ENCODE results near the gene SP2. TPM values are rescaled to one million over a fixed set of nuclear protein-coding genes. Genes with fewer than 3 reads are reported as not detected.

The SP2 gene
- total RNA-seq, 2 donors from 2014 or later: 12.8 to 13.4 TPM

DNA sequence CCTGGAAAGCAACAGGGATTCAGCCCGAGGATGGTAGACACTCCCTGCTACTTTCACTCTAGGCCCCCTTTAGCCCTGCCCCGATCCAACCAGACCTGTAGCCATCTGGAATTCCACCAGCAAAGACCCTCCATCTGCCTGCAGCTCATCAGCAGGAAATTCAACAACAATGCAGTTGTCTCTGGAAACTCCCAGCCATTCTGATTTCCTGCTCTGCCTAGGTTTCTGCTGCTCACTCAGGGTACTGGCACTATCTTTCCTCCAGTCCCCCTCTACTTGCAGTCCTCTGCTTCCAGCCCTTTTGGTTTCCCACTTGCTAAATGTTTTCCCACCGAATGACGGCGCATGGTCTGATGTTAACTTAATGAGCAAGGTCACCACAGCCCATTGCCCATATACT, 42.4 kb upstream of the SP2 start:
- H3K27me3 ChIP-seq (ENCODE audit: control insufficient read depth, insufficient read depth, low read length, poor library complexity, severe bottlenecking): peaks cover 69% of the 10 kb centered on the region
- no peak overlapping the region for H3K4me3 ChIP-seq (ENCODE audit: low read length)
- H3K27me3 Mint-ChIP-seq (ENCODE audit: insufficient read depth): peaks cover 78% of the 10 kb centered on the region
- H3K4me1 Mint-ChIP-seq: peaks cover 37% of the 10 kb centered on the region
- no peaks in the 10 kb centered on the region for H3K9me3 Mint-ChIP-seq
- no peak overlapping the region for H3K4me3 Mint-ChIP-seq
- H3K9ac ChIP-seq (ENCODE audit: extremely low read depth, low read length, poor library complexity, severe bottlenecking): no peak overlapping the region
- no peak overlapping the region for H3K27ac Mint-ChIP-seq
- H3K4me1 ChIP-seq (ENCODE audit: control insufficient read depth, insufficient read depth, low read length): no peaks in the 10 kb centered on the region
- 73 to 79% methylated on average over 4 to 5 of the region's 5 CpGs for WGBS, 2 experiments (ENCODE audit: insufficient coverage in 1 of 2, insufficient read length in 1 of 2)
- no peaks in the 10 kb centered on the region for H3K36me3 ChIP-seq (ENCODE audit: control insufficient read depth, insufficient read depth, low read length)
- TF ChIP-seq, protein P1, sequence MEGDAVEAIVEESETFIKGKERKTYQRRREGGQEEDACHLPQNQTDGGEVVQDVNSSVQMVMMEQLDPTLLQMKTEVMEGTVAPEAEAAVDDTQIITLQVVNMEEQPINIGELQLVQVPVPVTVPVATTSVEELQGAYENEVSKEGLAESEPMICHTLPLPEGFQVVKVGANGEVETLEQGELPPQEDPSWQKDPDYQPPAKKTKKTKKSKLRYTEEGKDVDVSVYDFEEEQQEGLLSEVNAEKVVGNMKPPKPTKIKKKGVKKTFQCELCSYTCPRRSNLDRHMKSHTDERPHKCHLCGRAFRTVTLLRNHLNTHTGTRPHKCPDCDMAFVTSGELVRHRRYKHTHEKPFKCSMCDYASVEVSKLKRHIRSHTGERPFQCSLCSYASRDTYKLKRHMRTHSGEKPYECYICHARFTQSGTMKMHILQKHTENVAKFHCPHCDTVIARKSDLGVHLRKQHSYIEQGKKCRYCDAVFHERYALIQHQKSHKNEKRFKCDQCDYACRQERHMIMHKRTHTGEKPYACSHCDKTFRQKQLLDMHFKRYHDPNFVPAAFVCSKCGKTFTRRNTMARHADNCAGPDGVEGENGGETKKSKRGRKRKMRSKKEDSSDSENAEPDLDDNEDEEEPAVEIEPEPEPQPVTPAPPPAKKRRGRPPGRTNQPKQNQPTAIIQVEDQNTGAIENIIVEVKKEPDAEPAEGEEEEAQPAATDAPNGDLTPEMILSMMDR (conservative IDR thresholded peaks at IDR 0.05): no peak
- H3K36me3 Mint-ChIP-seq (ENCODE audit: low read depth): no peaks in the 10 kb centered on the region
- H3K9me3 ChIP-seq (ENCODE audit: control insufficient read depth, low read length): no peaks in the 10 kb centered on the region
- no peak overlapping the region for H3K27ac ChIP-seq (ENCODE audit: low read depth, low read length)
- DNase-seq: no peak

GRCh38 chr17:47855737-47856136, 40.3 kb upstream of the SP2 start:
- no peaks in the 10 kb centered on the region for H3K9me3 ChIP-seq (ENCODE audit: control insufficient read depth, low read length)
- TF ChIP-seq, protein P1 (conservative IDR thresholded peaks at IDR 0.05): no peak
- H3K27me3 Mint-ChIP-seq (ENCODE audit: insufficient read depth): peaks cover 63% of the 10 kb centered on the region
- H3K4me3 Mint-ChIP-seq: no peak overlapping the region
- no peak overlapping the region for H3K9ac ChIP-seq (ENCODE audit: extremely low read depth, low read length, poor library complexity, severe bottlenecking)
- WGBS, 2 experiments (ENCODE audit: insufficient coverage in 1 of 2, insufficient read length in 1 of 2): 60 to 73% methylated on average over 2 to 3 of the region's 3 CpGs
- DNase-seq: no peak
- peaks cover 48% of the 10 kb centered on the region for H3K27me3 ChIP-seq (ENCODE audit: control insufficient read depth, insufficient read depth, low read length, poor library complexity, severe bottlenecking)
- no peaks in the 10 kb centered on the region for H3K4me1 ChIP-seq (ENCODE audit: control insufficient read depth, insufficient read depth, low read length)
- H3K4me3 ChIP-seq (ENCODE audit: low read length): no peak overlapping the region
- peaks cover 37% of the 10 kb centered on the region for H3K4me1 Mint-ChIP-seq
- no peaks in the 10 kb centered on the region for H3K36me3 Mint-ChIP-seq (ENCODE audit: low read depth)
- no peaks in the 10 kb centered on the region for H3K9me3 Mint-ChIP-seq
- H3K27ac Mint-ChIP-seq: no peak overlapping the region
- no peaks in the 10 kb centered on the region for H3K36me3 ChIP-seq (ENCODE audit: control insufficient read depth, insufficient read depth, low read length)
- H3K27ac ChIP-seq (ENCODE audit: low read depth, low read length): no peak overlapping the region

DNA sequence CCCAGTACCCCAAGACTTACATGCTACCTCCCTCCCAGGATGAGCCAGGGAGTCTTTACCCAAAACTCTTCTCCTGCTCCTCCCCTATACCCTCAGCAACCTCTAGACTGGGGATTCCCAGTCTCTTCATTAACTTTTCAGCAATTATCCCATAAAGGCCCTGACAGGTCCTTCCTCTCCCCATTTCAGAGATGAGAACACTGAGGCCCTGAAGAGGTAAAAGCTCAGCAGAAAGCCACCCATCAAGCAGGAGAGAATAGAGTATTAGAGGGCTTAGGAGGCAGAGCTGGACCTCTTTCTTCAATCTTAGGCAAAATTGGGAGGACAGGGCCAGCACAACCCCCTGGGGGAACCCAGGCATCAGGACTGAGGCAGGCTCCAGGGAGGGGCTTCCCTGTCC, 39.2 kb upstream of the SP2 start:
- peaks cover 35% of the 10 kb centered on the region for H3K4me1 Mint-ChIP-seq
- no peaks in the 10 kb centered on the region for H3K9me3 Mint-ChIP-seq
- Histone ChIP-seq H3K27me3 (ENCODE audit: control insufficient read depth, insufficient read depth, low read length, poor library complexity, severe bottlenecking) (peaks cover 40% of the 10 kb centered on the region), H3K36me3 (ENCODE audit: control insufficient read depth, insufficient read depth, low read length) (no peaks in the 10 kb centered on the region), H3K27ac (ENCODE audit: low read depth, low read length) (no peak overlapping the region), H3K9ac (ENCODE audit: extremely low read depth, low read length, poor library complexity, severe bottlenecking) (no peak overlapping the region), H3K9me3 (ENCODE audit: control insufficient read depth, low read length) (no peaks in the 10 kb centered on the region), H3K4me3 (ENCODE audit: low read length) (no peak overlapping the region), H3K4me1 (ENCODE audit: control insufficient read depth, insufficient read depth, low read length) (no peaks in the 10 kb centered on the region)
- H3K27me3 Mint-ChIP-seq (ENCODE audit: insufficient read depth): peaks cover 57% of the 10 kb centered on the region
- H3K27ac Mint-ChIP-seq: no peak overlapping the region
- no peak overlapping the region for H3K4me3 Mint-ChIP-seq
- H3K36me3 Mint-ChIP-seq (ENCODE audit: low read depth): no peaks in the 10 kb centered on the region
- TF ChIP-seq, protein P1 (conservative IDR thresholded peaks at IDR 0.05): no peak
- no peak for DNase-seq

All from endodermal cell (in vitro differentiated cells).